HEK293T (cell line): ENCODE data around the gene ARID1B.
A peak's percentile ranks its signal among the peaks of the same experiment; 100 is the strongest.

Experiments used
- CTCF ChIA-PET: fragments of 350-600 bp; formaldehyde crosslinking; extraction: SDS; loops from one replicate; lab custom pipeline; 2021; ENCODE audit warnings: antibody characterized with exemption, inconsistent platforms; lab: Yijun Ruan, JAX
- POLR2A ChIA-PET: fragments of 350-600 bp; formaldehyde crosslinking; extraction: SDS; loops from one replicate; lab custom pipeline; 2020; ENCODE audit warnings: antibody characterized with exemption, inconsistent platforms; lab: Yijun Ruan, JAX
- DNase-seq: peaks from one replicate; pipeline ENCODE4 v3.0.0; 2012; ENCODE audit warnings: mixed read lengths; ENCODE audit errors: extremely low spot score
- ARNT ChIP-seq: fragments of 450-650 bp; IDR thresholded peaks from 2 replicates; pipeline ENCODE4 v1.6.1; 2017; ENCODE audit warnings: mild to moderate bottlenecking
- BHLHE40 ChIP-seq: fragments of 450-650 bp; IDR thresholded peaks from 2 replicates; pipeline ENCODE4 v1.6.1; 2016; ENCODE audit warnings: mild to moderate bottlenecking, moderate library complexity, borderline replicate concordance
- CTBP1 ChIP-seq: fragments of 450-650 bp; IDR thresholded peaks from 2 replicates; pipeline ENCODE4 v1.6.1; 2016; ENCODE audit warnings: borderline replicate concordance
- ELF4 ChIP-seq: fragments of 450-650 bp; IDR thresholded peaks from 2 replicates; pipeline ENCODE4 v1.6.1; 2017; ENCODE audit warnings: antibody characterized with exemption
- FOXA1 ChIP-seq: fragments of 450-650 bp; IDR thresholded peaks from 2 replicates; pipeline ENCODE4 v1.6.1; 2016; ENCODE audit warnings: mild to moderate bottlenecking
- FOXK2 ChIP-seq: fragments of 450-650 bp; IDR thresholded peaks from 2 replicates; pipeline ENCODE4 v1.6.1; 2016; ENCODE audit warnings: mild to moderate bottlenecking
- FOXM1 ChIP-seq: fragments of 450-650 bp; IDR thresholded peaks from 2 replicates; pipeline ENCODE4 v1.6.1; 2017; ENCODE audit warnings: mild to moderate bottlenecking, borderline replicate concordance
- HDGF ChIP-seq: fragments of 450-650 bp; IDR thresholded peaks from 2 replicates; pipeline ENCODE4 v1.6.1; 2017; ENCODE audit warnings: antibody characterized with exemption, borderline replicate concordance
- L3MBTL2 ChIP-seq: fragments of 450-650 bp; conservative IDR thresholded peaks from 2 replicates; pipeline ENCODE4 v1.6.1; 2016; ENCODE audit warnings: mild to moderate bottlenecking
- LEF1 ChIP-seq: fragments of 450-650 bp; IDR thresholded peaks from 2 replicates; pipeline ENCODE4 v1.6.1; 2017; ENCODE audit warnings: mild to moderate bottlenecking, borderline replicate concordance
- NFRKB ChIP-seq: fragments of 450-650 bp; IDR thresholded peaks from 2 replicates; pipeline ENCODE4 v1.6.1; 2016; ENCODE audit warnings: mild to moderate bottlenecking, moderate library complexity
- PKNOX1 ChIP-seq: fragments of 450-650 bp; IDR thresholded peaks from 2 replicates; pipeline ENCODE4 v1.6.1; 2016
- SP1 ChIP-seq: fragments of 450-650 bp; IDR thresholded peaks from 2 replicates; pipeline ENCODE4 v1.6.1; 2017
- SUZ12 ChIP-seq: fragments of 450-650 bp; IDR thresholded peaks from 2 replicates; pipeline ENCODE4 v1.6.1; 2016; ENCODE audit warnings: mild to moderate bottlenecking
- TARDBP ChIP-seq: fragments of 450-650 bp; IDR thresholded peaks from 2 replicates; pipeline ENCODE4 v1.6.1; 2016
- ZNF384 ChIP-seq: fragments of 450-650 bp; IDR thresholded peaks from 2 replicates; pipeline ENCODE4 v1.6.1; 2016

Gene ARID1B

GRCh38 chr6:156777577-156778453 is 637 bp downstream of the ARID1B start:
- TF ChIP-seq FOXK2 (no peak), L3MBTL2 (no peak), FOXM1 (no peak), PKNOX1 (no peak), FOXA1 (no peak), NFRKB (no peak), ARNT (no peak), SP1 (no peak), ZNF384 (no peak), LEF1 (no peak), BHLHE40 (no peak), HDGF (no peak), ELF4 (no peak), CTBP1 (no peak), SUZ12 (no peak), TARDBP (no peak)
- peak; percentile 45 for DNase-seq
- ChIA-PET POLR2A (interaction anchor here (0.9 to 1.8 kb wide), 4 partner anchors 19 to 143 kb away, joined by 3 to 19 read pairs (median 4); no protein-coding TSS in a partner anchor), CTCF (no interaction called here)

DNA sequence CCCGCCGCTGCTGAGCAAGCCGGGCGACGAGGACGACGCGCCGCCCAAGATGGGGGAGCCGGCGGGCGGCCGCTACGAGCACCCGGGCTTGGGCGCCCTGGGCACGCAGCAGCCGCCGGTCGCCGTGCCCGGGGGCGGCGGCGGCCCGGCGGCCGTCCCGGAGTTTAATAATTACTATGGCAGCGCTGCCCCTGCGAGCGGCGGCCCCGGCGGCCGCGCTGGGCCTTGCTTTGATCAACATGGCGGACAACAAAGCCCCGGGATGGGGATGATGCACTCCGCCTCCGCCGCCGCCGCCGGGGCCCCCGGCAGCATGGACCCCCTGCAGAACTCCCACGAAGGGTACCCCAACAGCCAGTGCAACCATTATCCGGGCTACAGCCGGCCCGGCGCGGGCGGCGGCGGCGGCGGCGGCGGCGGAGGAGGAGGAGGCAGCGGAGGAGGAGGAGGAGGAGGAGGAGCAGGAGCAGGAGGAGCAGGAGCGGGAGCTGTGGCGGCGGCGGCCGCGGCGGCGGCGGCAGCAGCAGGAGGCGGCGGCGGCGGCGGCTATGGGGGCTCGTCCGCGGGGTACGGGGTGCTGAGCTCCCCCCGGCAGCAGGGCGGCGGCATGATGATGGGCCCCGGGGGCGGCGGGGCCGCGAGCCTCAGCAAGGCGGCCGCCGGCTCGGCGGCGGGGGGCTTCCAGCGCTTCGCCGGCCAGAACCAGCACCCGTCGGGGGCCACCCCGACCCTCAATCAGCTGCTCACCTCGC is 1.5 kb downstream of the ARID1B start:
- DNase-seq, result peak; percentile 38
- ChIA-PET CTCF (interaction anchor here (0.6 kb wide), 1 partner anchor 154 kb away, joined by 3 read pairs; no protein-coding TSS in a partner anchor), POLR2A (interaction anchor here (0.6 to 1.3 kb wide), 6 partner anchors 9 to 146 kb away, joined by 3 to 4 read pairs (median 3); no protein-coding TSS in a partner anchor)
- no peak for TF ChIP-seq SP1
- peak; percentile 42; the same call in 1 of the 2 replicates for TF ChIP-seq FOXM1
- no peak for TF ChIP-seq BHLHE40
- TF ChIP-seq ZNF384, result no peak
- TF ChIP-seq FOXK2, result no peak
- no peak for TF ChIP-seq ELF4
- no peak for TF ChIP-seq TARDBP
- TF ChIP-seq CTBP1, result no peak
- TF ChIP-seq PKNOX1, result peak; percentile 43; the same call in 1 of the 2 replicates
- no peak for TF ChIP-seq ARNT
- TF ChIP-seq L3MBTL2, result no peak
- TF ChIP-seq NFRKB, result no peak
- TF ChIP-seq FOXA1, result no peak

GRCh38 chr6:156779206-156780094 is 2.3 kb downstream of the ARID1B start:
- TF ChIP-seq PKNOX1 (no peak), L3MBTL2 (peak; percentile 75), FOXM1 (peak; percentile 23; the same call in 1 of the 2 replicates)
- ChIA-PET POLR2A (interaction anchor here (0.6 to 1.4 kb wide), 14 partner anchors 9 to 163 kb away, joined by 3 to 7 read pairs (median 3); no protein-coding TSS in a partner anchor), CTCF (interaction anchor here (0.6 to 1.4 kb wide), 2 partner anchors 27 to 153 kb away, joined by 3 to 4 read pairs; no protein-coding TSS in a partner anchor)
- peak; percentile 32 for DNase-seq

GRCh38 chr6:156780102-156780641 is 3.0 kb downstream of the ARID1B start:
- ChIA-PET POLR2A (interaction anchor here (0.7 to 1.4 kb wide), 13 partner anchors 9 to 240 kb away, joined by 3 to 7 read pairs (median 3); no protein-coding TSS in a partner anchor), CTCF (interaction anchor here (0.5 to 1.4 kb wide), 3 partner anchors 27 to 164 kb away, joined by 3 to 5 read pairs (median 4); no protein-coding TSS in a partner anchor)
- peak; percentile 68 for DNase-seq
- TF ChIP-seq CTBP1 (no peak), NFRKB (no peak), SUZ12 (no peak), ELF4 (peak; percentile 39; the same call in 1 of the 2 replicates), TARDBP (no peak), ZNF384 (no peak), PKNOX1 (peak; percentile 83), L3MBTL2 (no peak), FOXA1 (no peak), FOXM1 (no peak), ARNT (no peak), HDGF (no peak), FOXK2 (no peak), SP1 (no peak), BHLHE40 (no peak)
